H9 (cell line): ENCODE measurements around the gene PTCD1. TPM values are rescaled to one million over a fixed set of nuclear protein-coding genes. Genes with fewer than 3 reads are reported as not detected.

Experiments
- DNase-seq: peaks from one replicate; pipeline ENCODE4 v3.0.0-alpha.2; 2017
- H2AFZ ChIP-seq: one replicate; pipeline ENCODE4 v1.6.1; 2013; ENCODE audit warnings: mild to moderate bottlenecking, low read length, control low read depth, moderate library complexity
- H2AK5ac ChIP-seq: 2 replicates; pipeline ENCODE4 v1.6.1; 2013; ENCODE audit warnings: low read length, control low read depth, mixed read lengths; ENCODE audit not compliant: insufficient read length
- H2BK120ac ChIP-seq: one replicate; pipeline ENCODE4 v1.6.1; 2013; ENCODE audit warnings: low read depth, mild to moderate bottlenecking, low read length, control low read depth, inconsistent platforms; ENCODE audit not compliant: poor library complexity, severe bottlenecking
- H2BK12ac ChIP-seq: 2 replicates; pipeline ENCODE4 v1.6.1; 2013; ENCODE audit warnings: low read length, control low read depth, mixed read lengths, low read depth; ENCODE audit not compliant: insufficient read length
- H2BK15ac ChIP-seq: 2 replicates; pipeline ENCODE4 v1.6.1; 2013; ENCODE audit warnings: low read depth, low read length, control low read depth
- H2BK20ac ChIP-seq: one replicate; pipeline ENCODE4 v1.6.1; 2013; ENCODE audit warnings: low read depth, mild to moderate bottlenecking, low read length, control low read depth, inconsistent platforms; ENCODE audit not compliant: poor library complexity, severe bottlenecking
- H2BK5ac ChIP-seq: 2 replicates; pipeline ENCODE4 v1.6.1; 2013; ENCODE audit warnings: low read length, control low read depth, mixed read lengths; ENCODE audit not compliant: insufficient read length
- H3K14ac ChIP-seq: 2 replicates; pipeline ENCODE4 v1.6.1; 2013; ENCODE audit warnings: low read length, control low read depth; ENCODE audit not compliant: insufficient read depth
- H3K18ac ChIP-seq: 2 replicates; pipeline ENCODE4 v1.6.1; 2013; ENCODE audit warnings: low read depth, mild to moderate bottlenecking, mixed read lengths, low read length, control low read depth; ENCODE audit not compliant: insufficient read length
- H3K23ac ChIP-seq: 2 replicates; pipeline ENCODE4 v1.6.1; 2013; ENCODE audit warnings: low read length, control low read depth, mixed read lengths, low read depth; ENCODE audit not compliant: insufficient read length
- H3K23me2 ChIP-seq: 2 replicates; pipeline ENCODE4 v1.6.1; 2013; ENCODE audit warnings: low read depth, mild to moderate bottlenecking, mixed read lengths, low read length, control low read depth; ENCODE audit not compliant: insufficient read length, poor library complexity, severe bottlenecking
- H3K27ac ChIP-seq: 2 replicates; pipeline ENCODE4 v1.5.1; 2013; ENCODE audit warnings: low read length, control low read depth, mixed read lengths, low read depth; ENCODE audit not compliant: insufficient read length
- H3K27me3 ChIP-seq: 2 replicates; pipeline ENCODE4 v1.6.1; 2013; ENCODE audit warnings: low read length, control low read depth, inconsistent platforms; ENCODE audit not compliant: insufficient read depth
- H3K4ac ChIP-seq: 2 replicates; pipeline ENCODE4 v1.6.1; 2013; ENCODE audit warnings: low read depth, mild to moderate bottlenecking, control low read depth, inconsistent platforms, low read length, moderate library complexity
- H3K4me1 ChIP-seq: 2 replicates; pipeline ENCODE4 v1.6.1; 2013; ENCODE audit warnings: low read length, control low read depth, inconsistent platforms; ENCODE audit not compliant: insufficient read depth
- H3K4me2 ChIP-seq: 2 replicates; pipeline ENCODE4 v1.6.1; 2013; ENCODE audit warnings: low read length, control low read depth, mixed read lengths; ENCODE audit not compliant: insufficient read length, insufficient read depth
- H3K56ac ChIP-seq: 2 replicates; pipeline ENCODE4 v1.6.1; 2013; ENCODE audit warnings: low read depth, mild to moderate bottlenecking, mixed read lengths, low read length, control low read depth; ENCODE audit not compliant: insufficient read length
- H3K79me1 ChIP-seq: 2 replicates; pipeline ENCODE4 v1.6.1; 2013; ENCODE audit warnings: low read depth, mild to moderate bottlenecking, moderate library complexity, low read length, control low read depth, inconsistent platforms; ENCODE audit not compliant: insufficient read depth, poor library complexity, severe bottlenecking
- H3K79me2 ChIP-seq: 2 replicates; pipeline ENCODE4 v1.6.1; 2013; ENCODE audit warnings: low read length, control low read depth, inconsistent platforms; ENCODE audit not compliant: insufficient read depth
- H3K9ac ChIP-seq: 2 replicates; pipeline ENCODE4 v1.6.1; 2013; ENCODE audit warnings: low read length, control low read depth, mixed read lengths; ENCODE audit not compliant: insufficient read length; ENCODE audit errors: extremely low read depth
- H3K9me3 ChIP-seq: one replicate; pipeline ENCODE4 v1.6.1; 2013; ENCODE audit warnings: low read depth, low read length, inconsistent platforms; ENCODE audit not compliant: control insufficient read depth
- H3T11ph ChIP-seq: one replicate; pipeline ENCODE4 v1.6.1; 2013; ENCODE audit warnings: mild to moderate bottlenecking, low read length, control low read depth, inconsistent platforms
- H4K20me1 ChIP-seq: one replicate; pipeline ENCODE4 v1.6.1; 2013; ENCODE audit not compliant: control insufficient read depth, insufficient read length, insufficient read depth
- H4K5ac ChIP-seq: 2 replicates; pipeline ENCODE4 v1.6.1; 2013; ENCODE audit warnings: low read depth, mild to moderate bottlenecking, mixed read lengths, low read length, control low read depth; ENCODE audit not compliant: insufficient read length
- H4K8ac ChIP-seq: replicated peaks from 2 replicates; pipeline ENCODE4 v1.6.1; 2013; ENCODE audit warnings: low read length, control low read depth, mixed read lengths, low read depth; ENCODE audit not compliant: insufficient read length
- H4K91ac ChIP-seq: 2 replicates; pipeline ENCODE4 v1.6.1; 2013; ENCODE audit warnings: low read depth, mild to moderate bottlenecking, moderate library complexity, mixed read lengths, low read length, control low read depth; ENCODE audit not compliant: insufficient read length
- H3K27ac Mint-ChIP-seq, 3 experiments: 2 replicates in 2 of 3; 3 replicates in 1 of 3; pipeline ENCODE4 v1.8.0; 2020 to 2021; ENCODE audit warnings: mixed read lengths in 3 of 3, mild to moderate bottlenecking in 1 of 3, moderate library complexity in 1 of 3
- H3K27me3 Mint-ChIP-seq: 2 replicates; pipeline ENCODE4 v1.8.0; 2021; ENCODE audit warnings: low read depth, mild to moderate bottlenecking, moderate library complexity, mixed read lengths
- H3K36me3 Mint-ChIP-seq, 3 experiments: 2 replicates in 2 of 3; 3 replicates in 1 of 3; pipeline ENCODE4 v1.8.0; 2020 to 2021; ENCODE audit warnings: low read depth in 3 of 3, mixed read lengths in 3 of 3; ENCODE audit not compliant: insufficient read depth in 1 of 3
- H3K4me1 Mint-ChIP-seq, 2 experiments: 2 replicates each; pipeline ENCODE4 v1.8.0; 2020; ENCODE audit warnings: mixed read lengths in 2 of 2
- H3K4me3 Mint-ChIP-seq, 2 experiments: 2 replicates in 1 of 2; 3 replicates in 1 of 2; pipeline ENCODE4 v1.8.0; 2020 to 2021; ENCODE audit warnings: mild to moderate bottlenecking in 2 of 2, mixed read lengths in 2 of 2, moderate library complexity in 1 of 2
- H3K9me3 Mint-ChIP-seq, 2 experiments: 2 replicates in 1 of 2; 3 replicates in 1 of 2; pipeline ENCODE4 v1.8.0; 2020; ENCODE audit warnings: mild to moderate bottlenecking in 2 of 2, mixed read lengths in 2 of 2, moderate library complexity in 1 of 2
- WGBS: extraction: QIAGEN DNeasy Blood & Tissue Kit; methylation state at CpG from one replicate; pipeline ENCODE4 v1.1.7; 2013; ENCODE audit warnings: missing lambda C conversion rate, low lambda C conversion rate, mixed read lengths; ENCODE audit not compliant: insufficient read length; ENCODE audit errors: extremely low coverage; 5-methylcytosine and 5-hydroxymethylcytosine counted together
- total RNA-seq: library from RNA; stranded (reverse); gene quantifications from 2 replicates; pipeline ENCODE4 v1.2.1, GENCODE V29; 2021
- TF ChIP-seq, protein P1 (sequence below): fragments of 200-600 bp; sonication (generic); conservative IDR thresholded peaks from 3 replicates; pipeline ENCODE4 v1.8.0; 2021; ENCODE audit warnings: antibody characterized with exemption, mild to moderate bottlenecking

PTCD1 gene
- total RNA-seq, 1 experiment from 2014 or later: 12.8 TPM

DNA sequence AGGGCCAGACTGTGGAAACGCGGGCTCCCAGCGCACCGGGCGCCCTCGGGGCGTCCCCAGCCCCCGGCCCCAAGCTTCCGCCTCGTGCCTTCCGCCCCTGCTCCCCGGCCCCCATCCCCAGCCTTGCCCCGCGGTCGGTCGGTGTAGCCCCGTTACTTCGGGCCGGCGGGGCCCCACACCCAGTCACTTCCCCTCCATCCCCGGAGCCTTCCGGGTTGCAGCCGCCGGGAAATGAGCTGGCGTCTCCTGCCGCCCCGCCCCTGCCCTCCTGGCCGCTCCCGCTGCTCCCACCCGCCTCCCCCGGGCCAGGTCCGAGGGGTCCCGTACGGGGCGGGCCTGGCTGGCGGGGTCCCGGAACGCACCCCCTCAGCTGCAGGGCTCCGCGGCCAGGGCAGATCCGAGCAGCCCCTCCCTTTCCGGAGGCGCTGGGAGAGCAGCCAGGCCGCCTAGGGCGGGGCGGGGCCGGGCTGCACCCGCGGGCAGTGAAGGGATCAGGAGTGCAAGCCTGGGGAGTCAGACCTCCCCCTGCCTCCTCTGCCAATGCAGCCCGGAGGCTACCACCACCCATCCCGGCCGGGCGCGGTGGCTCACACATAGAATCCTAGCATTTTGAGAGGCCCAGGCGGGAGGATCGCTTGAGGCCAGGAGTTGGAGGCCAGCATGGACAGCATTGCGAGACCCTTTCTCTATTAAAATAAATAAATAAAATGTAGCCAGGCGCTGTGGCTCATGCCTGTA, 63.4 kb downstream of the PTCD1 start:
- Histone ChIP-seq H3K56ac (no peak overlapping the region), H3K14ac (no peak overlapping the region), H3K27ac (no peak overlapping the region), H3K9ac (no peak overlapping the region), H2BK20ac (no peak overlapping the region), H3K79me1 (peaks cover 6% of the 10 kb centered on the region), H3K18ac (no peak overlapping the region), H4K8ac (no peak overlapping the region), H3K9me3 (no peaks in the 10 kb centered on the region), H2BK120ac (no peak overlapping the region), H2BK15ac (no peak overlapping the region), H3T11ph (no peak overlapping the region), H3K23me2 (no peaks in the 10 kb centered on the region), H3K27me3 (no peaks in the 10 kb centered on the region), H4K91ac (no peak overlapping the region), H2BK12ac (no peak overlapping the region), H3K79me2 (no peaks in the 10 kb centered on the region), H3K4me2 (no peak overlapping the region), H2BK5ac (no peak overlapping the region), H3K4me1 (no peaks in the 10 kb centered on the region), H4K5ac (no peak overlapping the region), H2AFZ (no peak overlapping the region), H3K4ac (no peak overlapping the region), H4K20me1 (no peaks in the 10 kb centered on the region), H2AK5ac (no peak overlapping the region), H3K23ac (no peak overlapping the region)
- TF ChIP-seq, protein P1, sequence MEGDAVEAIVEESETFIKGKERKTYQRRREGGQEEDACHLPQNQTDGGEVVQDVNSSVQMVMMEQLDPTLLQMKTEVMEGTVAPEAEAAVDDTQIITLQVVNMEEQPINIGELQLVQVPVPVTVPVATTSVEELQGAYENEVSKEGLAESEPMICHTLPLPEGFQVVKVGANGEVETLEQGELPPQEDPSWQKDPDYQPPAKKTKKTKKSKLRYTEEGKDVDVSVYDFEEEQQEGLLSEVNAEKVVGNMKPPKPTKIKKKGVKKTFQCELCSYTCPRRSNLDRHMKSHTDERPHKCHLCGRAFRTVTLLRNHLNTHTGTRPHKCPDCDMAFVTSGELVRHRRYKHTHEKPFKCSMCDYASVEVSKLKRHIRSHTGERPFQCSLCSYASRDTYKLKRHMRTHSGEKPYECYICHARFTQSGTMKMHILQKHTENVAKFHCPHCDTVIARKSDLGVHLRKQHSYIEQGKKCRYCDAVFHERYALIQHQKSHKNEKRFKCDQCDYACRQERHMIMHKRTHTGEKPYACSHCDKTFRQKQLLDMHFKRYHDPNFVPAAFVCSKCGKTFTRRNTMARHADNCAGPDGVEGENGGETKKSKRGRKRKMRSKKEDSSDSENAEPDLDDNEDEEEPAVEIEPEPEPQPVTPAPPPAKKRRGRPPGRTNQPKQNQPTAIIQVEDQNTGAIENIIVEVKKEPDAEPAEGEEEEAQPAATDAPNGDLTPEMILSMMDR: no peak
- DNase-seq: peak; percentile 69
- Mint-ChIP-seq H3K4me1 (peaks cover 9 to 11% of the 10 kb centered on the region in 2 experiments), H3K27me3 (peaks cover 13% of the 10 kb centered on the region), H3K4me3 (peak overlapping the region; percentile 70 to 86), H3K27ac (no peak overlapping the region), H3K9me3 (no peaks in the 10 kb centered on the region), H3K36me3 (peaks cover 7 to 21% (median 10%) of the 10 kb centered on the region in 3 experiments; a peak in 6 of 7 replicates)
- no CpG with 5 or more reads among the region's 58 CpGs for WGBS
